Stimulated activated CD8-positive, alpha-beta memory T cell treated with anti-CD3 and anti-CD28 coated beads, Interleukin-15, amount 100 ng/mL, for 24 hours (primary cell): Measurements from ENCODE around the gene COL6A1.
"Not testable (repeated sequence)": the region's sequence is repeated elsewhere in the genome, so short reads cannot be mapped to it uniquely, and the experiment has no call there.

Experiments
- DNase-seq: peaks from one replicate; pipeline ENCODE4 v3.0.0-alpha.2; 2020; ENCODE audit warnings: low read depth

Gene COL6A1

GRCh38 chr21:46031484-46031883 lies 49.9 kb downstream of the COL6A1 start:
- no peak for DNase-seq

GRCh38 chr21:46032100-46032499 lies 50.5 kb downstream of the COL6A1 start:
- no peak for DNase-seq

GRCh38 chr21:46033410-46034400 lies 52.1 kb downstream of the COL6A1 start:
- DNase-seq: no peak

- DNase-seq: no peak
Observed at GRCh38 chr21:46035809-46036695, 54.5 kb downstream of the COL6A1 start.

- DNase-seq: no peak
Observed at GRCh38 chr21:46036696-46037330, 55.2 kb downstream of the COL6A1 start.

- DNase-seq: no peak
Observed at GRCh38 chr21:46037331-46038325, 56.1 kb downstream of the COL6A1 start.

- DNase-seq: no peak
Observed at GRCh38 chr21:46038341-46038829, 56.8 kb downstream of the COL6A1 start.

- no peak for DNase-seq
Observed at GRCh38 chr21:46038871-46039397, 57.4 kb downstream of the COL6A1 start.

- no peak for DNase-seq
Observed at GRCh38 chr21:46039891-46040660, 58.5 kb downstream of the COL6A1 start.

- DNase-seq: no peak
Observed at GRCh38 chr21:46040707-46041106, 59.1 kb downstream of the COL6A1 start.

- no peak for DNase-seq
Observed at GRCh38 chr21:46041183-46041582, 59.6 kb downstream of the COL6A1 start.

- no peak for DNase-seq
Observed at GRCh38 chr21:46045154-46045553, 63.6 kb downstream of the COL6A1 start.

GRCh38 chr21:46046471-46046870 lies 64.9 kb downstream of the COL6A1 start:
- no peak for DNase-seq

- not testable (repeated sequence) for DNase-seq
Observed at GRCh38 chr21:46046906-46047305, 65.3 kb downstream of the COL6A1 start.

- DNase-seq: no peak
Observed at GRCh38 chr21:46048926-46049889, 67.6 kb downstream of the COL6A1 start.

GRCh38 chr21:46049890-46050667 lies 68.5 kb downstream of the COL6A1 start:
- DNase-seq: no peak

- DNase-seq: no peak
Observed at GRCh38 chr21:46050668-46051378, 69.3 kb downstream of the COL6A1 start.
